GM12874 (cell line): ENCODE measurements around the gene SYNC.

ENCODE experiments used
- CTCF ChIP-seq: IDR thresholded peaks from 2 replicates; pipeline ENCODE4 v1.5.1; 2011; ENCODE audit warnings: low read depth, mild to moderate bottlenecking, control low read depth, low read length, moderate library complexity; ENCODE audit not compliant: insufficient read depth

Gene SYNC

GRCh38 chr1:32683397-32683796 is 19.2 kb downstream of the SYNC start:
- no peak for TF ChIP-seq CTCF

- TF ChIP-seq CTCF, result no peak
Measured at GRCh38 chr1:32681999-32682398, 20.6 kb downstream of the SYNC start.

- no peak for TF ChIP-seq CTCF
Measured at GRCh38 chr1:32681509-32681908, 21.1 kb downstream of the SYNC start.

- no peak for TF ChIP-seq CTCF
Measured at GRCh38 chr1:32680642-32681041, 21.9 kb downstream of the SYNC start.

- no peak for TF ChIP-seq CTCF
Measured at GRCh38 chr1:32676945-32677344, 25.6 kb downstream of the SYNC start.

GRCh38 chr1:32666901-32667566 is 35.5 kb downstream of the SYNC start:
- TF ChIP-seq CTCF, result no peak

- TF ChIP-seq CTCF, result no peak
Measured at GRCh38 chr1:32665915-32666314, 36.7 kb downstream of the SYNC start.
